Dedifferentiated amniotic fluid mesenchymal stem cell (primary cell): ENCODE data around the gene EDA.
"Not testable (repeated sequence)": the region's sequence is repeated elsewhere in the genome, so short reads cannot be mapped to it uniquely, and the experiment has no call there.

Experiments used
- DNase-seq: peaks from one replicate; pipeline ENCODE4 v3.0.0-alpha.2; 2016; ENCODE audit errors: extremely low spot score

EDA gene

DNA sequence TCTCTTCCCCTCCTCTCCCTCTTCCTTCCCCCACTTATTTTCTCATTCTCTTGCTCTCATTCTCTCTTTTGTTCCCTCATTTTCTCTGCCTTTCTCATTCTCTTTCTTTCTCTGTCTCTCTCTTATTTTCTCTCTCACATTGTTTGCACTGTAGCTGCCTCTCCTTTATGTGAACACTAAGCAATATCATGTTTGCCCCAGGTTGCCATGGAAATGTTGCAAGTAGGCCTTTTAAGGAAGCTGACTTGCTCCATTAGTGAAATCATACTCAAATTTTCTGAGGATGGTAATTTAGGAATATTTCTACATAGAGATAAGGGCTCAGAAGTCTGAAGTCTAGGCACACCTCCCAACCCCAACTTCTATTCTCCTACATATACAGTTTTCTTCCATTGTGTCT is 130.1 kb downstream of the EDA start:
- no peak for DNase-seq

DNA sequence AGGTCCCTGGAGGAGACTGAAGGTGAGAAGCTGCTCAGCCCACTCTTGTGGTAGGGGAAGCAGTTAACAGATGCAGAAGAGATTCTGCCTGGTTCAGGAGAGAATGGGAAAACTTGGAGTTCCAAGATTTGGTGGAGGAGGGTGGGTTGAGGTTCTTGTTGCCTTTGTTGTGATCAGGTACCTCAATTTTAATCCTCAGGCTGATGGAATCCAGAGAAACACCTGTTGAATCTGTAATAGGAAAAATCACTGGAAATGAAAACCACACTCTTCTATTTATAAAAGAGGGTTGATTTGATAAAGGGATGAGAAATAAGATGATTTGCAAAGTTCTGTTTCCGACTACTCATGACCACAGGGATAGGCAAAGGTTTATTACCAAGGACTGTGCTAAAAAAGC is 132.1 kb downstream of the EDA start:
- DNase-seq: no peak

DNA sequence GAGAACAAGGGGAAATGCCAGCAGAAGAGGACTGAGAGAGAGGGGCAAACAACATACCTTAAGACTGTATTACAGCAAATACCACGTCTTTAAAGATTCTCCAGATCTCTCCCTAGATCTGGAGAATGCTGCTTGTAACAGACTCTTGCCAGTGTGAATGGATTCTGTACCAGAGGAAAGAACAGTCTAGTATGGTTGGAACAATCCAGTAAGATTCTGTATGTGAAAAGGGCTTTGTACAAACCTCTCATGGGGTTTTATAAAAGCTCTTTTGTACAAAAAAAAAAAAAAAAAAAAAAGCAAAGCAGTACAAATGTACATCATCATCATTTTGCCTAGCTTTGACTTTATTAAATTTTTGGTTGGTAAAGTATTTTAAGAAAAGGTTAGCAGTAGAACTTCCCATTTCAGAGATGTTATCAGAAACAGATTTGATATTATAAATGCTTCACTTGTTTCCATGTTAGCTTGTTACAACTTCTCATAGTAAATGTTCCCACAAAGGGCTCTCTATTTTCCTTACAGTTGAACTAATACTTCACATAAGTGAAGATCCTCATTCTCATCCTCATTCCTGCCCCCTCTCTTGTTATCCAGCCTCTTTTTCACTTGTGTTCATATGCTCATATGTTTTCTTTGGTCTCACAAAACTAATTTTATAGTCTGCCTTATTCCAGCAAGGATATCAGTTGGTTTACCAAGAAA is 144.2 kb downstream of the EDA start:
- DNase-seq: no peak

GRCh38 chrX:69761633-69762032 is 145.7 kb downstream of the EDA start:
- DNase-seq: no peak

DNA sequence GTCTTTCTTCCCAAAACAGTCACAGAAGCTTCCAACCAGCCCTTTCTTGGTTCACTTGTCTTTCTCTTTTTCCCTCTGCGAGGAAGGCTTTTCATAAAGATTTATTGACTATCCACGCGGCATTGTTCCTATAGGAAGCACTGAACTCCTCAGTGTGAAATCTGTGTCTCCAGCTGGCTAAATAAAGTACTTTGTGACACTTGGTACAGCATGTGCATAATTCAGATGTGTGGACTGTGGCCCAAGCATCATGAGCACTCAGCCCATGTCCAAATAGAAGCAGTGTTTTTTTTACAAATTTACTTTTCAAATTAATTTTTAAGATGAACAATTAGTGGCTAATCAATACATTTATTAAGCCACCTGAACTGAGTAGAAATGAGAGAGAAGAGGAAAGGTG is 146.4 kb downstream of the EDA start:
- DNase-seq: no peak

DNA sequence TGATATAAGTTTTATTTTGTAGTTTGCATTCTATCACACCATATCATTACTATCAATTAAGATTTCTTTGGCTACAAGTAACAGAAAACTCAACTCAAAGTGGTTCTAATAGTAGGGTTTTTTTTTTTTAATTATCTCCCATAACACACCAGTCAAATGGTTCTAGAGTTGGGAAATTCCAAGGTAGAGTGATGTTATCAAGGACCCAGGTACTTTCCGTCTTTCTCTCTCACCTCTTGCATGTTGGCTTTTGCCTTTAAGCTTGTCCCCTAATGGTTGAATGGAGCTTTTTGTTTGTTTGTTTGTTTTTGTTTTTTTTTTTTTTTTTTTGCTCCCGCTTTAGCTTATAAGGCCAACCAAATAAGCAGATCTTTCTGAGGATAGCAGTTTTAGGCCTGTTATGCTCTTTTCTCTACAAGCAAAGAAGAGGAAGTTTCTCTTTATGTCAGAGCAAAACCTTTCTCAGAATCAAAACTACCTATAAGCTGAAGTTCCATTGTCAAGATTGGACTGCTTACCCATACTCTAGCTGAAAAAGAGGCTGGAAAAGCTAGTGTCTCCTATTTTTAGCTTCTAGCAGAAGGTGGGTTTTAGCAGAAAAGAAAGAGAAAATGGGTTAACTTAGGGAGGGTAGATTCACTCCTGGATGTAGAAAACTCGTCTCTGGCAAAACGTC is 177.5 kb downstream of the EDA start:
- no peak for DNase-seq

- no peak for DNase-seq
Observed at GRCh38 chrX:69795702-69796101, 179.8 kb downstream of the EDA start.

DNA sequence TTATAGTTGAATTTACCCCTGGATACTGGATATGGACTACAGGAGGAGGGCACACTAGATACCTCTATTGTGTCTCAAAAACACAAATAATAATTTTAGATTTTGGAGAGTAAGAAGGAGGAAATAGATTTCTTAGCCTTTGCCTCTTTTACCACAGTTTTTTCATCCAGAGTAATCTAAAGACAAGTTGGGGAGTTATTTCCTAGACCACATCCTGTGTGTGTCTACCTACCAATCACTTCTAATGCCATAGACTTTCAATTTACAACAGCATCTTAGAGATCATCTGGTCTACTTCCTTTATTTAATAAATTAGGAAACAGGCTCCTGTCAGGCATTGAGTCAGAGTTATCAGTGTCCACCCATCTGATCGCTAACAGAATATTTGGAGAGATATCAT is 191.5 kb downstream of the EDA start:
- DNase-seq: no peak

GRCh38 chrX:69808375-69808774 is 192.5 kb downstream of the EDA start:
- DNase-seq: no peak

- DNase-seq: no peak
Observed at GRCh38 chrX:69813677-69814076, 197.8 kb downstream of the EDA start.

DNA sequence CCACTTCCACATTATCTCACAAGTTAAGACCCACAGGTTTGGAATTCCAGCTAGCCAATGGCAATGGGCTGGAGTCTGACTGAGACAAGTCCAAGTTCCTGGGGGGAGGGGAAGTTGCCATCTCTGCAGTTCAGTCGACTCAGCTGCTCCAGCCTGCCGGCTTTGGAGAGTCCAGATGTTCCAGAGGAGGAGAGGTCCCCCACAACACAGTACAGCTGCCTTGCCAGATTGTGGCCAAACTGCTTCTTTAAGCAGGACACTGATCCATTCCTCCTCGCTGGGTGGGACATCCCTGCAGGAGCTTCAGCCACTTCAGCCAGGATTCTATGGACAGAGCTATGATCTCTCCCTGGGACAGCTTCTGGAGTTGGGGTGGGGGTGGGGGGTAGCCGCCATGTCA is 199.2 kb downstream of the EDA start:
- no peak for DNase-seq

- DNase-seq: no peak
Observed at GRCh38 chrX:69815519-69815918, 199.6 kb downstream of the EDA start.

DNA sequence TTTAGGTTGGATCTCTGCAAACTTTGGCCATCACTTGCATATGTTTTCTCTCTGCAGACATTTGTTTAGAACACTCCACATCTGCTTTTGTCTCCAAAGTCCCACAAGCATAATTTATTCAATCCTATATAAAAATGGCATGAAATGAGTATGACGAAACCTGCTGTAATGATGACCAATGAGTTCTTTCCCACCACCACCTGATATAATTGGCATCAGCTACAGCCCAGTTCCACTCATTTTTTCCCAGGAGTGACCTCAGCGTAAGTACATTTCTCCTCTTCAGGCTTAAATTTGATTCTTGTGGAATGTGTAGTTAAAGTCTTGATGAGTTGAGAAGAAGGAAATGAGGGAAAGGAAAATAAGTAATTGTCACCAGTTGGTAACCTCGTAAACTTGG is 228.7 kb downstream of the EDA start:
- no peak for DNase-seq

DNA sequence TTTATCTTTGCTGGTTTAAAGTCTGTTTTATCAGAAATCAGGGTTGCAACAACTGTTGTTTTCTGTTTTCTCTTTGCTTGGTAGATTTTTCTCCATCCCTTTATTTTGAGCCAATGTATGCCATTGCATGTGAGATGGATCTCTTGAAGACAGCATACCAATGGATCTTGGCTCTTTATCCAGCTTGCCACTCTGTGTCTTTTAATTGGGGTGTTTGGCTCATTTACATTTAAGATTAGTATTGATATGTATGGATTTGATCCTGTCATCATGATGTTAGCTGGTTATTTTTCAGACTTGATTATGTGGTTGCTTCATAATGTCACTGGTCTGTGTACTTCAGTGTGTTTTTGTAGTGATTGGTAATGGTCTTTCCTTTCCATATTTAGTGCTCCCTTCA is 244.1 kb downstream of the EDA start:
- not testable (repeated sequence) for DNase-seq

GRCh38 chrX:69876221-69876620 is 260.3 kb downstream of the EDA start:
- DNase-seq: no peak

DNA sequence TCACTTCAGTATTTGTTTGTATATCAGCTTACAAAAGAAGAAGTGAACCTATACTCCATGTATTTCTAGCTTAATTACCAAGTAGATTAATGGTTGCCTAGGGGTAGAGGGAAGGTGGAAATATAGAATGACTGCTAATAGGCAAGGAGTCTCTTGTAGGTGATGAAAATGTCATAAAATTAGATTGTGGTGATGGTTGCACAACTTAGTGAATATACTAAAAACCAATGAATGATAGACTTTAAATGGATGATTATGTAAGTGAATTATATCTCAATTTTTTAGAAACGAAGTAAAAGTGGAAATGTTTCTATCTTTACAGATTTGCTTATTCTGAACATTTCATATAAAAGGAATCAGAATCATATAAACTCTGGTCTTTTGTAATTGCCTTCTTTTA is 268.3 kb downstream of the EDA start:
- DNase-seq: no peak

GRCh38 chrX:69896046-69896445 is 280.1 kb downstream of the EDA start:
- no peak for DNase-seq

DNA sequence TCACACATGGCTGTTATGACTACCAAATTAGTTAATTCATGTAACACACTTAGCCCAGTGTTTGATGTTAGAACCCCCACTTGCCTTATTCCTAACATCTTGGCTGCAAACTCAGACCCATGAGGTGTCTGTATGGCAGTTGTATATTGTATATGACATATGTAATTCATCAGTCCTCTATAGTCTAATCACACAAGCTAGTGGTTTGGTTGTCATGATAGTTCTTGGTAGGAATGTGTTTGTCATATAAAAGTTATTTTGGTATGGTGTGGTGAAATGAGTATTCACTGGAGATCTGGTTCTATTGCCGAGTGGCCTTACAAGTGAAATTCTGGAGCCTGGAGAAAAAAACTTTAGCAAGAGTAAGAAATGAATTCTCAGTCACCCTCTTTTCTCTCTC is 284.6 kb downstream of the EDA start:
- no peak for DNase-seq

DNA sequence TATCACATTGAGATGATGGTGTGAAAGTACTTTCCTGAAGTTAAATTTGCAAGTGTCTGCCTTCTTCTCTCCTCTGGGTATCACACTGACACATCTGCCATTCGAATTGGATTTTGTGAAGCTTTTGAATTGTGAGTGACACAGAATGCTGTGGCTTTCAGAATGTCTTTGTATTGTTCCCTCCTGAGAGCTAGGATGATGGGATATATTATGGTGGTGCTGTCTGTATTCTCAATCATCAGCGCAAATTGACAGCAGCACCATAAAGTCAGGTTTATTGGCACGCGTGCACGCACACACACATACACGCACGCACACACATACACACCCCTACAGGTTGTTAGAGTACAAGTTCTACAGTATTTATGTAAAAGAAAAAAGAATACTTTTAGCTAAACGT is 290.5 kb downstream of the EDA start:
- DNase-seq: no peak

DNA sequence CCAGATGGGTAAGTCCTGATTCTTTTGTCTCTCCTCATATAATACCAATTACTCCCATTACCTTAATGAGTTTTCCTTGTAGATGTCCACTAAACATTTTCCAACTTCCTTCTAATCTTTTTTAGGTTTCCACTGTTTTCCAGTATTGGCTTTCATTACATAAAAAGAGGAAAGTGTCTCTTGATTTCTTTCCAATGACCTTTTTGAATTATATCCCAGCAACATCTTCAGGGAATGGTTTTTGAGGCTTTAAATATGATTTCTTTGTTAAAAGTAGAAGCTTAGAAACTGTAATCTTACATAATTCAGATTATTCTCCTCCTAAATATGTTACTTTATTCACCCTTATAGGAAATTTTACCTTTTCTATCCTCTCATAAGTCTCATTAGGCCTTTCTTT is 298.9 kb downstream of the EDA start:
- no peak for DNase-seq

- no peak for DNase-seq
Observed at GRCh38 chrX:69919749-69920148, 303.8 kb downstream of the EDA start.

DNA sequence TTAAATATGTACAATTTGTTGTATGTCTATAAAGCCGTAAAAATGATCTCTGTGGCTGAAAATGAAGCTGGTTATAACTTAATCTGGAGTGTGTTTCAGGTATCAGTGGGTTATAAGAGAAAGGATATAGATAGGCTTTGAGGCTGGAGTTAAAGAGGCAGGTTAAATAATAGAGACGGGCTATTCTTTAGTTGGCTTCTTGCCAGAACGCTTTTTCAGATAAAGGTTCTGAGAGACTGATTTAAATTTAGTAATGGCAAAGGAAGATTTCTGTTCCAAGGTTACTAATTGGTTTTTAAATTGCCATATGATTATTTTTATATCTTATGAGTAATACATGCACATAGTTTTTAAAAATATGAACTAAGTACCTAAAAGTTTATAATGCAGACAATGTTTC is 316.4 kb downstream of the EDA start:
- DNase-seq: no peak

DNA sequence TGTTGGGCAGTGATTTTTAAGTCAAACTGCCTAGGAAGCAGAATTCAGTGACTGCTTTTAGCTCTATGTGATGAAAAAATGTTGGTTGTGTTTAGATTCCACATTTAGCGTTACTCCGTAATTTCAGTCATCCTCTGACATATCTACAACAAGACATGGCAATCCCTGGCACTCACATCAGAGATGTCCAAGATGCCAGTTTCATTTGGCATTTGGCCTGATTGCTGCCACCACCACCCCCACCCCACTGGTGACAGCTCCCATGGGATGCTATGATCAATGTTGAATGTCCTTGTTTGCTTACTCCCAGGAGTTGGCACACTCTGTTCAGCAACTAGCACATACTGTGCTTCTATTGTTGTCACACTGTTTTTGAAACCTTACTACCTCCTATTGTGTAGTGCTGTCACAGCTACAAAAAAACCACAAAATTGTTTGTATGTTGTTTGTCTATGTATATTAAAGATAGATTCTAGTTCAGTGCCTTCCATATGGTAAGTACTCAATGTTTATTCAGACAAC is 332.4 kb downstream of the EDA start:
- DNase-seq: no peak

- DNase-seq: no peak
Observed at GRCh38 chrX:69951753-69952152, 335.8 kb downstream of the EDA start.
